LNCAP (cell line): ENCODE data around the gene PANK2.

ENCODE experiments used
- TF ChIP-seq, protein P1 (sequence below): fragments of 450-650 bp; IDR thresholded peaks from 2 replicates; pipeline ENCODE4 v1.5.1; 2017; ENCODE audit warnings: mild to moderate bottlenecking

Gene PANK2

DNA sequence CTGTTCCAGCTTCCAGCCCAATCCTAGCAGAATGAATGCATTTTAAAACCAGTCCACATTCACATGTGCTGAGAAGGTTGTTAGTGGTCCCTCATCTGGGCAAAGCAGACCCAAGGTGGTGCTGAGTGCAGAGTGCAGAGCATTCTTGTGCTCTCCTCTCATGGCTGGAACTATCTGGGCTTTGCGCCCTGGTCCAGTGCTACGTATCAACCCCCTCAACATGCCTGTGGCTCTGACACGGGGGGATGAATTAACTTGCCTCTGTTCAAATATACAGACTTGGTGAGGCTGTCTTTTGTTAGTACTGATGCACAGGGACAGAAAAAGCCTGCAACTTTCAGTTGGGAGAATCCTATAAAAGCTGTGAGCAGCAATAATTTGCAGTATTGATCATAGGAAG, 42.5 kb downstream of the PANK2 start:
- TF ChIP-seq, protein P1, sequence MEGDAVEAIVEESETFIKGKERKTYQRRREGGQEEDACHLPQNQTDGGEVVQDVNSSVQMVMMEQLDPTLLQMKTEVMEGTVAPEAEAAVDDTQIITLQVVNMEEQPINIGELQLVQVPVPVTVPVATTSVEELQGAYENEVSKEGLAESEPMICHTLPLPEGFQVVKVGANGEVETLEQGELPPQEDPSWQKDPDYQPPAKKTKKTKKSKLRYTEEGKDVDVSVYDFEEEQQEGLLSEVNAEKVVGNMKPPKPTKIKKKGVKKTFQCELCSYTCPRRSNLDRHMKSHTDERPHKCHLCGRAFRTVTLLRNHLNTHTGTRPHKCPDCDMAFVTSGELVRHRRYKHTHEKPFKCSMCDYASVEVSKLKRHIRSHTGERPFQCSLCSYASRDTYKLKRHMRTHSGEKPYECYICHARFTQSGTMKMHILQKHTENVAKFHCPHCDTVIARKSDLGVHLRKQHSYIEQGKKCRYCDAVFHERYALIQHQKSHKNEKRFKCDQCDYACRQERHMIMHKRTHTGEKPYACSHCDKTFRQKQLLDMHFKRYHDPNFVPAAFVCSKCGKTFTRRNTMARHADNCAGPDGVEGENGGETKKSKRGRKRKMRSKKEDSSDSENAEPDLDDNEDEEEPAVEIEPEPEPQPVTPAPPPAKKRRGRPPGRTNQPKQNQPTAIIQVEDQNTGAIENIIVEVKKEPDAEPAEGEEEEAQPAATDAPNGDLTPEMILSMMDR = no peak

DNA sequence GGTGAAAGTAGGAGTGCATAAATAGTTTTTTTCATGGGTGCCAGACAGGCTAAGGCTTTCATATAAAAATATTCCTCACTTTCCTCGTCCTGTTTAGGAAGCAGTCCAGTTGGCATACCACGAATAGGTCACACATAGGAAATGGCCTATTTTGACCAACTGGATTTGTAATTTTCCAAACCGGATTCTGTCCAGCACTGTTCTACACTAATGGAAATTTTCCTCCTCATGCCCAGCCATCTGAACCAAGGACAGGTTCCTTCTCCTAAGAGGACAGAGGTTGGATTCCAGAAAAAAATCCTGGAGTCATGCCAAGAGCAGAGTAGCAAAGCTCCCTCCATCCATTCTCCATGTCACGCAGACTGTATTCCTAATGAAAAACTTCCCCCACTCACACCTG, 43.1 kb downstream of the PANK2 start:
- TF ChIP-seq, protein P1 = no peak

GRCh38 chr20:3932681-3933080, 43.5 kb downstream of the PANK2 start:
- TF ChIP-seq, protein P1 = no peak

DNA sequence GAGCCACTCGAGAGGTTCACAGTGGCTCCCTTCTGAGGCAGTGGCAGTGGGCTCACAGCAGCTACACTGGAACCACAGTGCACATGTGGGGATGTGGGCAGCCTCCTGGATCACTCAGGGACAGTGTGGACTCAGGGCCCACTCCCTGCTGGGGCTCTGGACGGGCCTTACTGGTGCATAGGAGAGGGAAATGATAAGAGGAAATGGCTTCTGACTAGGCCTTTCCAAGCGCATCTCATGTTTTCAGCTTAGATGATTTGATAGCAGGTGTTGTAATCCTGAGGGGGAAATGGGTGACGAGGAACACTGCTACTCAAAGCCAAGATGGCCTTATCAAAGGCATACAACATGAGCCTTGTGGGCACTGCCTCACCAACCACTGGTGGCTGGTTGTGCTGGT, 44.0 kb downstream of the PANK2 start:
- TF ChIP-seq, protein P1 = no peak

DNA sequence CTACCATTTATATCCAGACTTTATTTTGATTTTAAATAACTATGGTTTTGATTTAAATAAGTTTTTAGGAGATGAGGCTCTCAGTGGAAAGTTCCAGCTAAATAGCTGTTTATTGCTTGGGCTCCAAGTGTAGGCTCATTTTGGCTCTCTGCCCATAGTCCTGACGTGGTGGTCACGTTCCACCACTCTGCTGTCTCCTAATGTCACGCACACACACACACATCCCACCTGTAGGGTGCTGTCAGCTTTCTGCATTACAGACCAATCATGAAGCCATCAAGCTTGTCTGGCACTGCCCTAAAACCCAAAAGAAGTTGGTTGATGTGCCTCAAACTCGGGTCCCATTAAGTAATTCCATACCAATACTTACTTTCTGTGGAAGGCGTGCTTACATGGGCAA, 45.4 kb downstream of the PANK2 start:
- TF ChIP-seq, protein P1 = no peak

DNA sequence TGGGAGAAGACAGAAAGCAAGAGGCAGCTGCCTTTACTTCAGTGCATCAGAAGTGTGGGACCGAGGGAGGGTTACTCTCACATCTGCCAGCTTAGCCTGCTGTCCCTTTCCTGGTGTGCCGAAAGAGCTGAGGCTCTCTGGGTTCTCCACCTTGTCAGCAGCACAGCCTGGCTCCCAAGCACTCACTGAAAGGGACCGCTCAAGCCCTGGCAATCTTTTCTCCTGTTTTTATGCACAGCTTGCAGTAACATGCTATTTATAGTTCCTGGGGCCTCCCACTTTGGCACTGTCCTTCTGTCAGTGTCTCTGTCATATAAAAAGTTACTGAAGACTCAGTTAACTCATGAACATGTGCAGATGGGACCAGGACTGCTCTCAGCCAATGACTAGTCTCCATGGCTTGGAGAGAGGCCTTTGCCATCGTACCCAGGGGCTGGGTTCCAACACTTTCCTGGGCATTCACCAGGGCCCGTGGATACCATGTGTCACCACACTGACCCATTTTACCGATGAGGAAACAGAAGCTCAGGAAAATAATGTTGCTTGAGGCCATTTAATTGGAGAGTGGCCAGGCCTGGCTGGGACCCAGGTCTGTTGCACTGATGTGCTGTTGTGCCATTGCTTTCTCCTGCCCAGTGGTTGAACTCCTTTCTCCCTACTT, 46.2 kb downstream of the PANK2 start:
- TF ChIP-seq, protein P1 = no peak

- TF ChIP-seq, protein P1 = no peak
Observed at GRCh38 chr20:3935956-3936340, 46.8 kb downstream of the PANK2 start.

GRCh38 chr20:3937618-3938017, 48.4 kb downstream of the PANK2 start:
- TF ChIP-seq, protein P1 = no peak
